NCI-H2196 treated with DMSO at 0.1 percent for 48 hours (cell line): Measurements from ENCODE around the gene NBEA.
"Not testable (repeated sequence)": the region's sequence is repeated elsewhere in the genome, so short reads cannot be mapped to it uniquely, and the experiment has no call there.

Experiments
- DNase-seq: peaks from one replicate; lab custom pipeline; 2025; ENCODE audit not compliant: unreplicated experiment; lab: John Stamatoyannopoulos, UW

The NBEA gene

GRCh38 chr13:35621989-35622388 is 679.9 kb downstream of the NBEA start:
- no peak for DNase-seq

- DNase-seq, result no peak
Observed at GRCh38 chr13:35629026-35629425, 687.0 kb downstream of the NBEA start.

DNA sequence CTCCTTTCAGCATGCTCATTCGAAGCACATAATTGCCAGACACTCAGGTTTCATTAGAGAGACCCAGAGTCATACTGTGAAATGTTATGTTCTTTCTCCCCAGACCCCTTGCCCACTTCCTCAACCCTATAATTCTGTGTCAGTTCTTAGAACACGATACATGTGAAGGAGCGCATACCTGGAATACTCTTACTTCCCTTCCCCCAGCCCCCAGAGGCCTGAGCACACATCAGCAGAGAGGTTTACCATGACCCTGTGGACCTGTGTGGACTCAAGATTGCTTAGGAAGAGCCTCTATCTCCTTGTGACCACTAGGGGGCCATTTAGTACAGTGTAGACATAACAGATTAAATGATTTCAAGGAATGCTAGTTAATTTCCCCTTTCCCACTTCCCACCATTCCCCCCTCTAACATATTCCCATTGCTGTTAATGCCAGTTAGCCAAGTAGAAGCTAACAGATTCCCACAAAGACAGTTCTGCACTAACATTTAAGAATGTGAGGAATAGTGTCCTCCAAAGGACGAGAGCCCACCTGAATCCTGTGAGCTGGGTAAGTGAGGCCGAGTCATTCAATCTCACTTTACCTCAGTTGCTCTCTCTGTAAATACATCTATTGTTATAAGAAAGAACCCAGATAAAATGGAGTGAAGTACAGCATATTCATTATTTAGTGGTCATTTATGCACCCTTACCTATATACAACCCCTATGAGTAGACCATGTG is 688.6 kb downstream of the NBEA start:
- no peak for DNase-seq

- DNase-seq, result no peak
Observed at GRCh38 chr13:35631666-35632065, 689.6 kb downstream of the NBEA start.

DNA sequence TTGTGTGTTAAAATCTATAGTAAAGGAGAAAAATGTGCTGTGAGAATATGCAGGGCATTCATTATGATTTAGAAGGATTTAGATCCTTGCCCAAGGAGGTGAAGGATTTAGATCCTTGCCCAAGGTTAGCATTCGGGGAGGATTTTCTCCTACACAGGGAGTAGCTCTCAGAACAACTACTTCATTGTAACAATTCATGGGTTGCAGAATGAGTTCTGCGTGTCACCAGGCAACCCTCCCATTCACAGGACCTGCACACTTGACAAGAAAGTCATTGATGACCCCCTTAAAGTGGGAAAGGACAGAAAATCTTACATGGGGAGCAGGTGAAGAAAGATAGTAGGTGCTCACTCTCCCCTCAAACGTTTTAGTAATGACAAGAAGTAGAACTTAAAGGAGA is 701.6 kb downstream of the NBEA start:
- no peak for DNase-seq

DNA sequence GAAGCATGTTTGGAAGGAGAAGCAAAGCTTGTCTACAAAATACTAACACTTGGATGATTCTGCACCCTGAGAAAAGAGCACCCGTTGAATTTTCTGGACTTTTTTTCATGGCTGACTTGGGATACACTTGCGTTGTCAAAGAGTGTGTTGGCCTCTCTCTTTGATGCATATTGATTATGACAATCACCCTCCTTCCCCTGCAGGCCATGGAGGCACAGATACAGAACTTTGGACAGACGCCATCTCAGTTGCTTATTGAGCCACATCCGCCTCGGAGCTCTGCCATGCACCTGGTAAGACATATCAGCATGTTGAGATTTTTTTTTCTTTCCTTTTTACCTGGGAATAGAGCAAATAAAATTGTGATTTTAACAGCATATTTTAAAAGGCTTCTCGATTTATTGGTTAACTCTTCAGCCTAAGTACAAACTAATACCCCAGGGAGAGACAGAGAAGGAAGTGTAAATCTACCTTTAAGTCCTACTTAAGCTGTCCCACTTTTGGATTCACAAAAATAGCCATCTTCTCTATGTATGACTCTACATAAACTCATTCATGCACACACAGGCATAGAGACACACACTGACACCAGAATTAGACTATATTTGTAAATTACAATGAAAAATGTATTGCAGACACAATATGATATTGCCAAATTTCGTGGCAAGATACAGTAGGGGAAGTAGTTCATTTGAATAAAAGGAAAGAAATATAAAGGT is 704.1 kb downstream of the NBEA start:
- no peak for DNase-seq

- no peak for DNase-seq
Observed at GRCh38 chr13:35648201-35648600, 706.1 kb downstream of the NBEA start.

DNA sequence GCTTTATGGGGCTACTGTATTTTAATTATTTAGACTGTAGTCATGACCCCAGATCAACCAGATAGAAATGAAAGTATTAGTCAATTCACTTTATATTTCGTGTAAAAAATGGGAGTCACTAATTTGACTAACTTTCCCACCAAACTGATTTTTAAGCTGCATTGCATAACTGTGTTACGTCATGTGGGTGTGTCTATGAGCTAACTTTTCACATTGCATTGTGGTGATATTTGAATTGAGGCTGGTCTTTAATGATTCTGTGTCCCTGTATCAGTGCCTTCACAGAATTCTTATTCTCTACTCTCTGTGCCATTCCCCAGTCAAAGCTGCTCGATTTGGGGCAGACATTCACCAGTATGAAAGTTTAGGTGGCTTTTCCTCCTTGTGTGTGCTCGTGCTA is 707.1 kb downstream of the NBEA start:
- no peak for DNase-seq

GRCh38 chr13:35659796-35660195 is 717.7 kb downstream of the NBEA start:
- no peak for DNase-seq

GRCh38 chr13:35664747-35665146 is 722.7 kb downstream of the NBEA start:
- no peak for DNase-seq

- DNase-seq, result no peak
Observed at GRCh38 chr13:35669321-35669720, 727.3 kb downstream of the NBEA start.

- no peak for DNase-seq
Observed at GRCh38 chr13:35672611-35673010, 730.5 kb downstream of the NBEA start.

- DNase-seq, result no peak
Observed at GRCh38 chr13:35675651-35676050, 733.6 kb downstream of the NBEA start.

DNA sequence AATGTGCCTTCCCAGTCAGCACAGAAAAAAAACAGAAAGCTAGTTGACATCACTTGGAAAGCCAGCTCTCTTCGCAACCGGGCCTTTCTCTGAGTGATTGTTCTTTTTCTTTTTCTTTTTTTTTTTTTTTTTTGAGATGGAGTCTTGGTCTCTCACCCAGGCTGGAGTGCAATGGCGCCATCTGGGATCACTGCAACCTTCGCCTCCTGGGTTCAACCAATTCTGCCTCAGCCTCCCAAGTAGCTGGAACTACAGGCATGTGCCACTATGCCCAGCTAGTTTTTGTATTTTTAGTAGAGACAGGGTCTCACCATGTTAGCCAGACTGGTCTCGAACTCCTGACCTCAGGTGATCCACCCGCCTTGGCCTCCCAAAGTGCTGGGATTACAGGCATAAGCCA is 735.8 kb downstream of the NBEA start:
- not testable (repeated sequence) for DNase-seq

DNA sequence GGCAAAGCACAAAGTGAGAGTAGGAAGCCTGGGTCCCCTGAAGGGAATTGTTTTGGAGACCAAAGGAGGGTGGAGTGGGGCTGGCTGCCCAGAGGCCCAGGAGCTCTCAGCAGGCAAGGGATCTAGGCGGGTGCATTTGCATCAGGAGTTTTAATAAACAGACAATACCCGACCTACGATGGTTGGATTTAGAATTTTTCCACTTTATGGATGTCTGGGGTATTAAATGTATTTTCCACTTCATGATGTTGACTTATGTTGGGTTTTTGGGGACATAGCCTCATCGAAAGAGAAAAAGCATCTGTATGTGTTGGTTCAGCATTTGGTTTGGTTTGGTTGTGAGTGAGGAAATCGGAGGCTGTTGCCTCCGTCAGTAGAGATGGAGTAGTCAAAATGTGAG is 739.6 kb downstream of the NBEA start:
- DNase-seq, result no peak

DNA sequence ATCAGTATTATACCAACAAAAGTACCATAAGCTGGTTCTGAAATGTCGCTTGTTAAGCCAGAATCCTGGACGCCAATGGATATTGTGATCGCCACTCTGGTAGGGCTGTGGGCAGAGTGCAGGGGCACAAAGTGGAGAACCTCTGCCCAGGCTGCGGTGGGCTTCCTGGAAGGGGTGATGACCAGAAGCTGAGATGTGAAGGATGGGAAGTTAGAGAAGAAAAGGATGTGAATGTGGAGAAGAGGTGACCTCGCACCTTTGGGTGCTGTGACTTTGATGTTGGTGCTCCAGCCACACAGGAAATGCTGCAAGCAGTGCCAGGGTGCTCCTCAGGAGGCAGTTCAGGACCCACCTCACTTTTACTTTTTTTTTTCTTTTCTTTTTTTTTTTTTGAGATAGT is 742.4 kb downstream of the NBEA start:
- DNase-seq, result no peak

GRCh38 chr13:35687336-35687735 is 745.3 kb downstream of the NBEA start:
- no peak for DNase-seq

DNA sequence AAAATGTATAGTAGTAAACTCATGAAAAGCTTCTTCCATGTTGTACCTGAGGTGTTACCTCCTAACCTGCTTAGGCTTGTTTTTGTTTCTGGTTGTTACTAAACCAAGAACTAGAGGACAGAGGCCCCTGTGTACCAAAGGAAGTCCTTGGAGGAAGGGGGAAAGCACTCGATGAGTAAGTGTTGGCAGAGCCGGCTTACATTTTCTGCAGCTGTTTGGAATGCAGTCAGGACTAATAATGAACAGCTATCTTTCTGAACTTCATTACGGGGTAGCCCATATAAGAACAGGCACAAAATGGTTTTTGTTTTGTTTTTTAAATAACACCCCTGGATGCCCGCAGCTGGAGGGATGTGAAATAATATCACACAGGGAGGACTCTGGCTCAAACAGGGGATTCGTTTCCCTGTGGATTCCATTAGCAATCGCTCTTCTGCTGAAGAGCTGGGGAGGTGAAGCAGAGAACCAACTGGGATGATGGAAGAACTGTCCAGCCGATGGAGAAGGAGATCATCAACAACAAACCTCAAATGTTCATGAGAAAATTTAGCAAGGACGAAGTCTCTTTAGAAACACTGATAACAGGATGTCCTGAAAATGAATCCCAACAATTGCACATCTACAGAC is 748.6 kb downstream of the NBEA start:
- no peak for DNase-seq

DNA sequence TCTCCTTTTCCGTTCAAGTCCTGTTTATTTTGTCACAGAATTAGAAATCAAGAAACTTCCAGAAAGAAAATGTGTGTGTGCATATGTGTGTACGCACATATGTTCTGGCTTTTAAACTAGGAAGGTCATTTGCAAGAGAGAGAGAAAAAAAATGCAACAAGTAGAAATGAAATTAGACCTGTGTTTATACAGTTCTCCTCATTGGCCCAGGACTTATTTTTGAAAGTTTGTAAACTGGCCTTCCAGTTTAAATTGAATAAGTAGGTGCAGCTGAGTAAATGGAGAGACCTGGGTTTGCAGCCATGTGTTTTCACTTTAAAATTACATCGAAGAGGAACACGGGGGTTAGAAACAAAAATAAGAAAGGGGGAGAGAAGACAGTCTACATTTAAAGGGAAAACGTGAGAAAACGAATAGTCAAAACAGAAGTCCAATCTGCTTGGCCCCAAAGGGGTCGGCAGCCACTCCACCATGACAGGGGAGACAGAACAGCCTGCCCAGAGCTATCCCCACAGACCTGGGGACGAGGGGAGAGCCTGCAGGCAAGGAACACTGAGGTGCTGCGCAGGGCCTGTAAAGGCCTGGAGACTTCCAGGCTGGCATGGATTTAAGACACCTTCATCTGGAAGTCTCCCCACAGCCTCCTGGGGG is 751.2 kb downstream of the NBEA start:
- no peak for DNase-seq

DNA sequence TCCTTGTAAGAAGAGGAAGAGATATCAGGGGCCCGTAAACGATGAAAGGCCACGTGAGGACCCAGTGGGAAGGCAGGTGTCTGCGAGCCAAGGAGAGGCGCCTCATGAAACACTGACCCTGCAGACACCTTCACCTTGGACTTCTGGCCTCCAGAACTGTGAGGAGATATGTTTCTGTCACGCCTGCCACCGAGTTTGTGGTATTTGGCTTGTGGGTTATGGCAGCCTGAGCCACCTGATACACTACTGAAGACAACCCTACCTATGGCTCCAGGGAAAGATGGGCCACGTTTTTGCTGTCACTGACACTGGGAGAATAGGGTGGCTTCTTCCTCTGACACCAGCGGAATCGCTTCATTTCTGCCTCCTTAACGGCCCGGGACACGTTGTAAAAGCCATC is 752.0 kb downstream of the NBEA start:
- no peak for DNase-seq

- DNase-seq, result no peak
Observed at GRCh38 chr13:35694549-35695447, 752.7 kb downstream of the NBEA start.
